Gastroesophageal sphincter (tissue), 4 donors: Measurements from ENCODE around the gene LOXL4. TPM values are rescaled to one million over a fixed set of nuclear protein-coding genes. Genes with fewer than 3 reads are reported as not detected.

Source experiments
- ATAC-seq: fragments of 150-250 bp; one replicate; pipeline ENCODE4 v1.9.1; 2016; ENCODE audit warnings: mild to moderate bottlenecking, moderate library complexity
- H3K27ac ChIP-seq, 4 donors: fragments of 200-600 bp; sonication (generic) in 3 of 4; 1 replicate in 3 of 4; 2 replicates in 1 of 4; pipeline ENCODE4 v1.5.1; 2016 to 2019
- H3K27me3 ChIP-seq: fragments of 200-600 bp; sonication (generic); one replicate; pipeline ENCODE4 v1.5.1; 2019
- H3K36me3 ChIP-seq, 2 donors: fragments of 200-600 bp; sonication (generic); one replicate each; pipeline ENCODE4 v1.5.1; 2019; ENCODE audit warnings: control low read depth in 1 of 2
- H3K4me1 ChIP-seq, 3 donors: fragments of 200-600 bp; sonication (generic); 1 replicate in 2 of 3; 2 replicates in 1 of 3; pipeline ENCODE4 v1.5.1; 2016 to 2019; ENCODE audit warnings: control low read depth in 2 of 3
- H3K4me3 ChIP-seq, 2 donors: fragments of 200-600 bp; sonication (generic); one replicate each; pipeline ENCODE4 v1.5.1; 2019; ENCODE audit warnings: mild to moderate bottlenecking in 1 of 2, moderate library complexity in 1 of 2
- H3K9me3 ChIP-seq, 3 donors: fragments of 200-600 bp; sonication (generic); one replicate each; pipeline ENCODE4 v1.5.1; 2017 to 2019; ENCODE audit warnings: control low read depth in 2 of 3
- EP300 ChIP-seq: sonication (generic); formaldehyde crosslinking; IDR thresholded peaks from one replicate; pipeline ENCODE4 v1.6.1; 2017; ENCODE audit warnings: antibody characterized with exemption, mild to moderate bottlenecking
- POLR2A ChIP-seq, 2 donors: fragments of 450-650 bp; IDR thresholded peaks; one replicate each; pipeline ENCODE4 v1.6.1; 2017; ENCODE audit warnings: antibody characterized with exemption in 2 of 2, mild to moderate bottlenecking in 2 of 2, moderate library complexity in 1 of 2
- POLR2AphosphoS5 ChIP-seq: sonication (generic); formaldehyde crosslinking; IDR thresholded peaks from one replicate; pipeline ENCODE4 v1.6.1; 2017; ENCODE audit warnings: antibody characterized with exemption
- WGBS, 2 donors: methylation state at CpG; one replicate each; pipeline ENCODE4 v1.1.5; 2018; ENCODE audit warnings: low coverage in 1 of 2; 5-methylcytosine and 5-hydroxymethylcytosine counted together
- total RNA-seq, 4 donors: library from RNA; depleted of rRNA; stranded (reverse); fragments of >200 nt; gene quantifications; one replicate each; pipeline ENCODE4 v1.1.0, GENCODE V29; 2016
- TF ChIP-seq, protein P1 (sequence below), 4 experiments: fragments of 200-600 bp in 2 of 4; fragments of 450-650 bp in 2 of 4; sonication (generic) in 1 of 4; IDR thresholded peaks; one replicate each; pipeline ENCODE4 v1.5.1; 2017 to 2019; ENCODE audit warnings: antibody characterized with exemption in 4 of 4, mild to moderate bottlenecking in 2 of 4, moderate library complexity in 2 of 4

LOXL4 gene
- total RNA-seq, 4 donors from 2014 or later = 10.6 to 20.7 (median 16.3) TPM

DNA sequence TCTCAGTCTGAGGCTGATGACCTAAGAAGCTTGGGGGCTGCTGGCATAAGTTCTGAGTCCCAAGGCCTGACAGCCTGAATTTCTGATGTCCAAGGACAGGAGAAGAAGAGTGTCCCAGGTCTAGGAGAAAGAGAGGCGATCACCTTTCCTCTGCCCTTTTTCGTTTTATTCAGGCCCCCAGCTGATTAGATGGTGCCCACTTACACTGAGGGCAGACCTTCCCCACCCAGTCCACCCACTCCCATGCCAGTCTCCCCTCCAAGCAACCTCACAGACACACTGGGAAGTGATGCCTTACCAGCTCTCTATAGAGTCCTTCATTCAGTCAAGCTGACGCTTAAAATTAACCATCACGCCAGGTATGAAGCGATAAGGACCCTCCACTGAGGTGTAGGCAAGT is 19.3 kb upstream of the LOXL4 start:
- Histone ChIP-seq H3K36me3 (no peaks in the 10 kb centered on the region), H3K27me3 (no peaks in the 10 kb centered on the region), H3K9me3 (no peaks in the 10 kb centered on the region), H3K4me3 (no peak overlapping the region), H3K27ac (no peak overlapping the region), H3K4me1 (no peaks in the 10 kb centered on the region)
- 90 to 100% methylated on average over 2 of the region's 5 CpGs for WGBS, 2 donors
- TF ChIP-seq EP300 (no peak), POLR2AphosphoS5 (no peak), POLR2A (IDR thresholded peaks at IDR 0.05) (no peak)
- TF ChIP-seq, protein P1, sequence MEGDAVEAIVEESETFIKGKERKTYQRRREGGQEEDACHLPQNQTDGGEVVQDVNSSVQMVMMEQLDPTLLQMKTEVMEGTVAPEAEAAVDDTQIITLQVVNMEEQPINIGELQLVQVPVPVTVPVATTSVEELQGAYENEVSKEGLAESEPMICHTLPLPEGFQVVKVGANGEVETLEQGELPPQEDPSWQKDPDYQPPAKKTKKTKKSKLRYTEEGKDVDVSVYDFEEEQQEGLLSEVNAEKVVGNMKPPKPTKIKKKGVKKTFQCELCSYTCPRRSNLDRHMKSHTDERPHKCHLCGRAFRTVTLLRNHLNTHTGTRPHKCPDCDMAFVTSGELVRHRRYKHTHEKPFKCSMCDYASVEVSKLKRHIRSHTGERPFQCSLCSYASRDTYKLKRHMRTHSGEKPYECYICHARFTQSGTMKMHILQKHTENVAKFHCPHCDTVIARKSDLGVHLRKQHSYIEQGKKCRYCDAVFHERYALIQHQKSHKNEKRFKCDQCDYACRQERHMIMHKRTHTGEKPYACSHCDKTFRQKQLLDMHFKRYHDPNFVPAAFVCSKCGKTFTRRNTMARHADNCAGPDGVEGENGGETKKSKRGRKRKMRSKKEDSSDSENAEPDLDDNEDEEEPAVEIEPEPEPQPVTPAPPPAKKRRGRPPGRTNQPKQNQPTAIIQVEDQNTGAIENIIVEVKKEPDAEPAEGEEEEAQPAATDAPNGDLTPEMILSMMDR (IDR thresholded peaks at IDR 0.05) = no peak
- ATAC-seq = no peak

DNA sequence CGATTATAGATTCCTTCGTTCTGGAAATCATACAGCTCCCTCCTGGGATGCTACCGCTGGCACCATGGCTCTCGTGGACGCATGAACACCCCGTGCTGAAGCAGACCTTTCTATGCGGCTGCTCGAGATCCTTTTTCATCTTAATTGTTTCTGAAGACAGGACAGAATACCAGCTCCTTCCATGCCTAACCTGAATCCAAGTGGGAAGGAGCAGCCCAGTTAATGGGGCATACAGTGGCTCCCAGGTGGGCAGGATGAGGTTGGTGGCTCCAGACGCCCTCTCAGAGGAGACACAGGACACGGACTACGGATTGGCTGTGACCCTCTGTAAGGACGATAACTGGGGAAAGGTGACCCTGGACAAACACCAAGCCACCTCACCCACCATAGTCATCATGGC is 18.4 kb upstream of the LOXL4 start:
- H3K36me3 ChIP-seq = no peaks in the 10 kb centered on the region
- H3K27me3 ChIP-seq = peaks cover 7% of the 10 kb centered on the region
- H3K4me3 ChIP-seq = no peak overlapping the region
- no peak for TF ChIP-seq POLR2A (IDR thresholded peaks at IDR 0.05)
- ATAC-seq = no peak
- H3K4me1 ChIP-seq = no peaks in the 10 kb centered on the region
- 86 to 92% methylated on average over 4 to 7 of the region's 12 CpGs for WGBS, 2 donors
- H3K27ac ChIP-seq = no peak overlapping the region
- H3K9me3 ChIP-seq = peaks cover 0 to 5% (median 0%) of the 10 kb centered on the region in 3 donors

DNA sequence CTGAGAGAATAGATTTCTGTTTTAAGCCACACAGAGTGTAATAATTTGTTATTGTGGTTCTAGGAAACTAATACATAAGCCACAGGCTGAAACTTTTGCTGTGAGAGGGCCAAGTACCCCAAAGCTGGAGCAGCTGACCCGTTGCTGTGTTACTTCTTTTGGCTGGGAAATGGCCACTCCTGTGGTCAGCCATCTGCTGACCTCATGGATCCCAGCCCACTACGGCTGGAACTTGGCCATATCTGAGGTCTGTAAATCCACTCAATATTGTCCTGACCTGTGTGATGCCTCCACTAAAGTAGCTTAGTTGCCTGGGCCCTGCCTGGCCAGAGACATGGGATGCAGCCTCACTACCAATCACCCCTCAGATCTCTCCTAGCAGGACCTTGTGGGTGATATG is 17.4 kb upstream of the LOXL4 start:
- 73% methylated on average over 2 of the region's 2 CpGs; no CpG with 5 or more reads in 1 of the 2 donors for WGBS, 2 donors
- no peaks in the 10 kb centered on the region for H3K4me1 ChIP-seq
- no peak for TF ChIP-seq POLR2AphosphoS5
- no peak for TF ChIP-seq EP300
- TF ChIP-seq, protein P1 (IDR thresholded peaks at IDR 0.05) = no peak
- no peak for TF ChIP-seq POLR2A (IDR thresholded peaks at IDR 0.05)
- H3K4me3 ChIP-seq = no peak overlapping the region
- no peak for ATAC-seq
- H3K36me3 ChIP-seq = no peaks in the 10 kb centered on the region
- H3K9me3 ChIP-seq = peaks cover 0 to 11% (median 0%) of the 10 kb centered on the region in 3 donors
- peaks cover 7% of the 10 kb centered on the region for H3K27me3 ChIP-seq
- no peak overlapping the region for H3K27ac ChIP-seq

DNA sequence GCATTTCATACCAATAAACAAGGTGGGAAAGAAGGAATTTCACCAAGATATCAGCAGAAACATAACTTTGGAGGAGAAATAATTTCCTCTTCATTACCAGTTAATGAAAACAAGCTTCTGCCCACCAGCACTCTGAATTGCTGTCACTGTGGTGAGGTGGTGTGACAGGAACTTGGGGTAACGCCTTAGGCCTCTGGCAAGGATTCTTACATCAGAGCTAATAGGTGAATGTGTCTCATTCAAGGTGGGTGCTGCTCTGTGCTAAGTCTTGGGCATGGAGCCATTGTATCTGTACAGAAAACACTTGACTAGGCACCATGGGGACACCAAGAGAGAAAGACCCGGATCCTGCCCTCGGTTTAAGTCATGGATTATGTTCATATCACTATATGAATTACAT is 8.3 kb upstream of the LOXL4 start:
- no peak for TF ChIP-seq EP300
- TF ChIP-seq, protein P1 (IDR thresholded peaks at IDR 0.05) = no peak
- TF ChIP-seq POLR2A (IDR thresholded peaks at IDR 0.05) = no peak
- TF ChIP-seq POLR2AphosphoS5 = no peak

DNA sequence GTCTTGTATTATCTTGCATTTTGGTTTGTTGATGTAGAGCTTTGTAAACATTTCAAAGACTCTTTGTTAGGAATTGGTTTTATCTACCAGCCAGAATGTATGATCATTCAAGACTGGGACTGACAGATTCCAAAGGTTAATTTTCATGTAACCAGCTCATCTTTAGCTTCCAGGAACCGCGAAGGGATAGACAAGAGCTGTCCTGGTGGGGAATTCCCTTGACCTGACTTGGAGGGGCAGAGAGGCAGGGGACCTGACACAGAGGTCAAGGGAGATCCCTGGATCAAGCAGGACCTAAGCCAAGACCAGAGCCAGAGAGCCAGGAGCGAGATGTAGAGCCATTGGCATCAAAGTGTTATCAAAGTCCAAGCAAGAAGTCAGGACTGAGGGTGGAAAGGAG is 6.6 kb upstream of the LOXL4 start:
- H3K4me1 ChIP-seq = peaks cover 5 to 14% (median 10%) of the 10 kb centered on the region in 3 donors
- no peak overlapping the region for H3K27ac ChIP-seq
- H3K9me3 ChIP-seq = no peaks in the 10 kb centered on the region
- no peaks in the 10 kb centered on the region for H3K36me3 ChIP-seq
- TF ChIP-seq POLR2AphosphoS5 (no peak), POLR2A (IDR thresholded peaks at IDR 0.05) (no peak), EP300 (no peak)
- WGBS, 2 donors = 81% methylated on average over 3 of the region's 3 CpGs; no CpG with 5 or more reads in 1 of the 2 donors
- no peak for ATAC-seq
- no peaks in the 10 kb centered on the region for H3K27me3 ChIP-seq
- H3K4me3 ChIP-seq = no peak overlapping the region

More for the DNA sequence above, 8.3 kb upstream of the LOXL4 start:
- Histone ChIP-seq H3K9me3 (peaks cover 0 to 6% (median 0%) of the 10 kb centered on the region in 3 donors), H3K27me3 (no peaks in the 10 kb centered on the region), H3K4me1 (no peaks in the 10 kb centered on the region), H3K4me3 (no peak overlapping the region), H3K27ac (no peak overlapping the region), H3K36me3 (no peaks in the 10 kb centered on the region)
- WGBS, 2 donors = 87 to 100% methylated on average over 3 of the region's 3 CpGs
- no peak for ATAC-seq

DNA sequence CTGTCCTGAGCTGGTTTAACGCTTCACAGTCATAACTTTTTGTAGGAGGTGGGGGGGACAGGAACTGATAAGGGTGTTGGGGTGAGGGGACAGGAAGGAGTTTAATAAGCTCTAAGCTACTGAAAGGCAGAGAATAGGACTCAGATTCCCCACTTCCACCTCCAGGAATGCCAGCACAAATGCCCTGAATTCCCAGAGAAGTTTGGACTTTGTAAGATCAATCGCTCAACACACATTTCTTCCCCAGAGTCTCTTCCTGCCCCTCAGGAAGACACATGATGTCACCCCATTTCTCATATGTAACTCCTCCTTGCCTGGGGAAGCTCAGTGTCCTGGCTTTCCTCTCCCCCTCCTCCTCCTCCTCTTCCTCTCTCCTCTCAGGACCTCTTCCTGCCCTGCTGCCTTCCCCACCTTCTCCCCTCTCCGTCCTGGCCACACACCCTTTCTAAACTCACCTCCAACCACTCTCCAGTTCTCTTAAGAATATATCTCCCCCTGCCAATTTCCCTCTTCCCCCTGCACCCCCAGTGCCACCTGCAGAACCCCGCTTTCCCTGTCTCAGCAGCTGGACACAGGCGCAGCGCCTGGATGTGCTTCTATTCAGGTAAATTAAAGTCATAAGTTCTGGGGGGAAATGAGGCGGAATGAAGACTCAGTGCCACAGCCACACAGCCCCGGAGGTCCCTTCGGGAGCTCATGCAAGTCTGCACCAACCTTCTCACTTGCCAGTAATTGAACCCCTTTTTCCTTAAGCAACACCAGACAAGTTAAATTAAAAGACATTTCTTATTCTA is 5.3 kb upstream of the LOXL4 start:
- H3K4me1 ChIP-seq = peaks cover 5 to 27% (median 21%) of the 10 kb centered on the region in 3 donors
- no peaks in the 10 kb centered on the region for H3K36me3 ChIP-seq
- WGBS, 2 donors = 93 to 97% methylated on average over 5 to 6 of the region's 9 CpGs
- TF ChIP-seq, protein P1 (IDR thresholded peaks at IDR 0.05) = no peak
- TF ChIP-seq POLR2AphosphoS5 (no peak), POLR2A (IDR thresholded peaks at IDR 0.05) (no peak), EP300 (no peak)
- no peak overlapping the region for H3K4me3 ChIP-seq
- H3K27me3 ChIP-seq = no peaks in the 10 kb centered on the region
- H3K27ac ChIP-seq = no peak overlapping the region
- no peaks in the 10 kb centered on the region for H3K9me3 ChIP-seq
- no peak for ATAC-seq
